ENCODE measurements around the gene PBX3. TPM values are rescaled to one million over a fixed set of nuclear protein-coding genes. Genes with fewer than 3 reads are reported as not detected.
"Not testable (repeated sequence)": the region's sequence is repeated elsewhere in the genome, so short reads cannot be mapped to it uniquely, and the experiment has no call there.

The PBX3 gene
- total RNA-seq, 1 experiment from 2014 or later: 7.7 TPM

- H3K4me1 Mint-ChIP-seq (ENCODE audit: low read depth, unreplicated experiment): no peaks in the 10 kb centered on the region
- no peak overlapping the region for H3K4me3 ChIP-seq (ENCODE audit: low read depth, low read length)
- no peaks in the 10 kb centered on the region for H3K27me3 ChIP-seq (replicated peaks; ENCODE audit: control insufficient read depth, insufficient read depth, low read length)
- no peaks in the 10 kb centered on the region for H3K9me3 ChIP-seq
- H3K27ac Mint-ChIP-seq (ENCODE audit: unreplicated experiment): no peak overlapping the region
- BruUV-seq (replicated peaks): no TSS peak
- TF ChIP-seq CTCF (IDR thresholded peaks at IDR 0.05; ENCODE audit: insufficient read depth in 1 of 2, low read depth in 1 of 2, low read length in 1 of 2, severe bottlenecking in 1 of 2, unreplicated experiment in 1 of 2): no peak
- intact Hi-C loops (cut with micrococcal nuclease; ENCODE audit: unreplicated experiment): no loop called here
- peaks cover 3% of the 10 kb centered on the region for H3K27me3 Mint-ChIP-seq (ENCODE audit: insufficient read depth, unreplicated experiment)
- H3K4me3 Mint-ChIP-seq (ENCODE audit: unreplicated experiment): no peak overlapping the region
- H3K36me3 ChIP-seq (ENCODE audit: control insufficient read depth, insufficient read depth, low read length): no peaks in the 10 kb centered on the region
- ChIA-PET CTCF (no interaction called here), POLR2A (no interaction called here)
- H3K36me3 Mint-ChIP-seq (ENCODE audit: insufficient read depth, unreplicated experiment): no peaks in the 10 kb centered on the region
- DNase-seq: no peak
- no peaks in the 10 kb centered on the region for H3K9me3 Mint-ChIP-seq (ENCODE audit: unreplicated experiment)
- H3K4me1 ChIP-seq: no peaks in the 10 kb centered on the region
These were observed 75.7 kb downstream of the PBX3 start for GRCh38 chr9:125822902-125823301.

GRCh38 chr9:125823874-125824406 is 76.8 kb downstream of the PBX3 start:
- intact Hi-C loops (cut with micrococcal nuclease; ENCODE audit: unreplicated experiment); H3K27ac Mint-ChIP-seq (ENCODE audit: unreplicated experiment); H3K36me3 Mint-ChIP-seq (ENCODE audit: insufficient read depth, unreplicated experiment); CTCF ChIA-PET; H3K4me3 Mint-ChIP-seq (ENCODE audit: unreplicated experiment); H3K4me3 ChIP-seq (ENCODE audit: low read depth, low read length); BruUV-seq (replicated peaks); H3K27me3 ChIP-seq (replicated peaks; ENCODE audit: control insufficient read depth, insufficient read depth, low read length); H3K27me3 Mint-ChIP-seq (ENCODE audit: insufficient read depth, unreplicated experiment); H3K36me3 ChIP-seq (ENCODE audit: control insufficient read depth, insufficient read depth, low read length); H3K9me3 ChIP-seq; DNase-seq; POLR2A ChIA-PET; H3K4me1 ChIP-seq; H3K9me3 Mint-ChIP-seq (ENCODE audit: unreplicated experiment); H3K4me1 Mint-ChIP-seq (ENCODE audit: low read depth, unreplicated experiment): not testable (repeated sequence)

- Histone ChIP-seq H3K27me3 (replicated peaks; ENCODE audit: control insufficient read depth, insufficient read depth, low read length) (no peaks in the 10 kb centered on the region), H3K4me1 (no peaks in the 10 kb centered on the region), H3K9me3 (no peaks in the 10 kb centered on the region), H3K4me3 (ENCODE audit: low read depth, low read length) (no peak overlapping the region), H3K36me3 (ENCODE audit: control insufficient read depth, insufficient read depth, low read length) (no peaks in the 10 kb centered on the region)
- no peaks in the 10 kb centered on the region for H3K36me3 Mint-ChIP-seq (ENCODE audit: insufficient read depth, unreplicated experiment)
- peaks cover 3% of the 10 kb centered on the region for H3K27me3 Mint-ChIP-seq (ENCODE audit: insufficient read depth, unreplicated experiment)
- CTCF ChIA-PET: interaction anchor here (0.6 kb wide), 1 partner anchor 353 kb away, joined by 4 read pairs; no protein-coding TSS in a partner anchor
- no peaks in the 10 kb centered on the region for H3K9me3 Mint-ChIP-seq (ENCODE audit: unreplicated experiment)
- intact Hi-C loops (cut with micrococcal nuclease; ENCODE audit: unreplicated experiment): no loop called here
- TF ChIP-seq CTCF (IDR thresholded peaks at IDR 0.05; ENCODE audit: insufficient read depth in 1 of 2, low read depth in 1 of 2, low read length in 1 of 2, severe bottlenecking in 1 of 2, unreplicated experiment in 1 of 2): no peak
- BruUV-seq (replicated peaks): no TSS peak
- no peaks in the 10 kb centered on the region for H3K4me1 Mint-ChIP-seq (ENCODE audit: low read depth, unreplicated experiment)
- H3K27ac Mint-ChIP-seq (ENCODE audit: unreplicated experiment): no peak overlapping the region
- H3K4me3 Mint-ChIP-seq (ENCODE audit: unreplicated experiment): no peak overlapping the region
- DNase-seq: no peak
- POLR2A ChIA-PET: no interaction called here
These were observed 78.6 kb downstream of the PBX3 start for GRCh38 chr9:125825762-125826161.

GRCh38 chr9:125826850-125827249 is 79.7 kb downstream of the PBX3 start:
- Mint-ChIP-seq H3K9me3 (ENCODE audit: unreplicated experiment) (no peaks in the 10 kb centered on the region), H3K36me3 (ENCODE audit: insufficient read depth, unreplicated experiment) (no peaks in the 10 kb centered on the region), H3K27me3 (ENCODE audit: insufficient read depth, unreplicated experiment) (no peaks in the 10 kb centered on the region), H3K27ac (ENCODE audit: unreplicated experiment) (no peak overlapping the region), H3K4me3 (ENCODE audit: unreplicated experiment) (no peak overlapping the region), H3K4me1 (ENCODE audit: low read depth, unreplicated experiment) (no peaks in the 10 kb centered on the region)
- POLR2A ChIA-PET: no interaction called here
- Histone ChIP-seq H3K36me3 (ENCODE audit: control insufficient read depth, insufficient read depth, low read length) (no peaks in the 10 kb centered on the region), H3K4me1 (no peaks in the 10 kb centered on the region), H3K27me3 (replicated peaks; ENCODE audit: control insufficient read depth, insufficient read depth, low read length) (no peaks in the 10 kb centered on the region), H3K4me3 (ENCODE audit: low read depth, low read length) (no peak overlapping the region), H3K9me3 (no peaks in the 10 kb centered on the region)
- no TSS peak for BruUV-seq (replicated peaks)
- CTCF ChIA-PET: no interaction called here
- intact Hi-C loops (cut with micrococcal nuclease; ENCODE audit: unreplicated experiment): no loop called here
- no peak for TF ChIP-seq CTCF (IDR thresholded peaks at IDR 0.05; ENCODE audit: insufficient read depth in 1 of 2, low read depth in 1 of 2, low read length in 1 of 2, severe bottlenecking in 1 of 2, unreplicated experiment in 1 of 2)
- no peak for DNase-seq

Data from Caco-2 (cell line).